GM18508 (cell line): ENCODE measurements around the gene DNAJB4.
"Not testable (repeated sequence)": the region's sequence is repeated elsewhere in the genome, so short reads cannot be mapped to it uniquely, and the experiment has no call there.

Experiments used
- ATAC-seq: cut with Tn5 transposase; IDR thresholded peaks from one replicate; pipeline ENCODE4 v1.9.1; 2021; ENCODE audit warnings: moderate number of reproducible peaks; ENCODE audit not compliant: insufficient read depth, unreplicated experiment

The DNAJB4 gene

DNA sequence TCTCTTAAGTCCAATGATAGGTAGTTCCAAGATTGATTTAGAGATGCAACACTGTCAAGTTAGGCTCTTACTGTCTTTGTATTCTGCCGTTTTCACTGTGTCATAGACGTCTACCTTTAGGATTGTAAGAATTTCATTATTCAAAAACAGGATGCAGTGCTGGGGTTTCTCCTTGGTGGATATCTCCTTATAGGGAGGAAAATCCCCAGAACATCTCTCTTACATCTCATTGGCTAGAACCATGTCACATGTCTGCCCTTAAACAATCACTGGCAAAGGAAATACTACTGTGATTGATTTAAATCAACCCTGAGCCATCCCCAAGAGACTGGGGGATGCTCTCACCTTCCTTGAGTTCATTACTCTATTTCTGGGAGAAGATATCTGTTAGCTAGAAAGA, 15.0 kb upstream of the DNAJB4 start:
- ATAC-seq = no peak

DNA sequence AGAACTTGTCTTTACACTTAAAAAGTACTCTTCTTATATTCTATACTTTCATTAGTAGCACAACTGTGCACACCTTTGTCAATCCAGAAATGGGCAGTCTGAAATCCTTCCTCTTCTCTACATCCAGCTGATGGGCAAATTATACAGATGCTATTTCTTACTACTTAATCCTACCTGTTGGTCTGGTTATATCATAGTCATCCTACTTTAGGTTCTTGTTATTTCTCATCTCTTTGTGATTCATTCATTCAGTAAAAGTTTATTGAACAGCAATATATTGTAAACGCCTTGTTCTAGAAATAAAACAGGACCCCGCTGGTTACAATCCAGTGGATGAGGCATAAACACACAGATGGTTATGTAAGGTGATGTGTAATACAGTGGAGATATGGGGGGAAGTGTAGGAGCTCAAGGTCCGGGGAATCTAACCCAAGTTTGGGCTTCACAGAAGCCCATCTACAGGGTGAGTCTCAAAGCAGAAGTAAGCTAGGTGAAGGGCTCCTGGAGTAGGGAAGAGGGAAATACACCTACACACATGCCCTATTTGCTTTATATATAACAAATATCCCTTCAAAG, 14.0 kb upstream of the DNAJB4 start:
- ATAC-seq = no peak

DNA sequence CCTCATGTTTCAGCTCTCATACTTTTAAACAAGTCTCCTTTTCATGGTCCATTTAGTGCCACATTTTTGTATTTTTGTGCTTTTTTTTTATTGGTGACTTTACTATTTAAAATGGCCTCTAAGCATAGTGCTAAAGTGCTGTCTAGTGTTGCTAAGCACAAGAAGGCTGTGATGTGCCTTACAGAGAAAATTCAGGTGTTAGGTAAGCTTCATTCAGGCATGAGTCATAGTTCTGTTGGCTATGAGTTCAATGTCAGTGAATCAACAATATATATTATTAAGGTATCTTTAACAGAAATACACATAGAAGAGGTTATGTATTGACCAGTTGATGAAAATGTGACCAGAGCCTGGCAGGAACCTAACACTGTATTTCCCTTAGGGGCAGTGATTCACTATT, 13.1 kb upstream of the DNAJB4 start:
- no peak for ATAC-seq

DNA sequence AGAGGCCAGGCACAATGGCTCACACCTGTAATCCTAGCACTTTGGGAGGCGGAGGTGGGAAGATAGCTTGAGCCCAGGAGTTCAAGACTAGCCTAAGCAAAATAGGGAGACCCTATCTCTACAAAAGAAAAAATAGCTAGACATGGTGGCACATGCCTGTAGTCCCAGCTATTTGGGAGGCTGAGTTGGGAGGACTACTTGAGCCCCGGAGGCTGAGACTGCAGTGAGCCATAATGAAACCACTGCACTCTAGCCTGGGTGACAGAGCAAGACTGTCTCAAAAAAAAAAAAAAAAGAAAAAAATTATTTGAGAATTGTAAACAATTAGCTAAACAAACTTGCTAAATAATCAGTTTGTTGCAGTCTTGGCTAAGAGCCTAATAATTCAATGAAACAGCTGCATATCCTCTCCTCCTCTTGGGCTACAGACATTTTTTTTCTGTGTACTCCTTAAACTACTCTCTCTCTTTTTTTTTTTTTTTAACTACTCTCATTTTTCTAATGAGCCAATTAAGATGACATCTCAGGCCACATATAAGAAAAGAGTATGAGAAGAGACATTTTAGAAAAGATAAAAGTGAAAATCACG, 10.5 kb upstream of the DNAJB4 start:
- no peak for ATAC-seq

DNA sequence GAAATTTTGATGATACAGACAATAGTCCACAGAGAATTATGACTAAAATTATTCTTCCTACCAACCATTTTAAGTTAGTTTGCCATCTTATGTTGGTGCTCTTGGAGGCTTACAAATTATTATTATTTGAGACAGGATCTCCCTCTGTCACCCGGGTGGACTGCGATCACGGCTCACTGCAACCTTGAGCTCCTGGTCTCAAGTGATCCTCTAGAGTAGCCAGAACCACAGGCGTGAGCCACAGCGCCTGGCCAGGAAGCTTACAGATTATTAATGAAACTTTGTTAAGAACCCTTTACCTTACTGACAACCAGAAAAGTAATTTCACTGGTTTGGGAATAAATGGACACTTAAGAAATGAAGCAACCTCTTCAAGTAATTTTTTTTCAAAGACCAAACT, 8.0 kb upstream of the DNAJB4 start:
- ATAC-seq = no peak

DNA sequence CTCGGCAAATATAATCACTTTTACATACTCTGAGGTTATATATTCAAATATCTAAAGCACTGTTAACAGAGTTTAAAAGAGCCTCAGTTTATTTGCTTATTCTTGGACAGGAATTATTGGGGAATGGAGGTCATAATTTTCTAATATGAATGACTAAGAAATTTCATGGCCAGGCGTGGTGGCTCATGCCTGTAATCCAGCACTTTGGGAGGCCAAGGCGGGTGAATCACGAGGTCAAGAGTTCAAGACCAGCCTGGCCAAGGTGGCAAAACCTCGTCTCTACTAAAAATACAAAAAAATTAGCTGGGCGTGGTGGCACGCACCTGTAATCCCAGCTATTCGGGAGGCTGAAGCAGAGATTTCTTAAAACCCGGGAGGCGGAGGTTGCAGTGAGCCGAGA, 4.2 kb upstream of the DNAJB4 start:
- ATAC-seq = not testable (repeated sequence)

DNA sequence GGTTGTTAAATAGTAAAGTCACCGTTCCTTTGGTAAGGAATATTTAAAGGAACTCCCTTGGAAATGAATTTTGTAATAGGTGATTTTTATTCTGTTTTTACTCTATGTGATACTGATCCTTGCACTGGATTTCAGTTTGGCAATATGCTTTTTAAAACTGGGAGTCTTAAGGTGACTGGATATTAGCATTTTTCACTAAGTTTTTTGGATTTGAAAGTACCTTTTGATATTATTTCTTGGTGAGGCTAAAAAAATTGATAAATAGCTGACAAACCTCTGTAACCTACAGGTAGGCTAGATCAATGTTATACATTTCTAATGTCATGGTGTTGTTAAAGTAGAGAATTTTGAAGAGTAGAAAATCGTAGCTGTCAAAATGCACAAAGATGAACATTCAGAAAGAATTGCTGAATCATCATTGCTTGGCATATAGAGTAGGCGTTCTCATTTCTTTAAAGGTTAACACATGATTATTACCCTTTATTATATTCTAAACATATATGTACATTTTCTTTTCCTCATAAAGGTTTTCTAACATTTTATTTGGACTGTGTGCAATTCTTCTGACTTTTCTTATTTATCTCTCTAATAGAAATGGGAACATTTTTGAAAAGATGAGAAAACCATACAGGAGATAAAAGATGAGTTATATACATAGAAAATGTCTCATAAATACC, 1.5 kb upstream of the DNAJB4 start:
- no peak for ATAC-seq

DNA sequence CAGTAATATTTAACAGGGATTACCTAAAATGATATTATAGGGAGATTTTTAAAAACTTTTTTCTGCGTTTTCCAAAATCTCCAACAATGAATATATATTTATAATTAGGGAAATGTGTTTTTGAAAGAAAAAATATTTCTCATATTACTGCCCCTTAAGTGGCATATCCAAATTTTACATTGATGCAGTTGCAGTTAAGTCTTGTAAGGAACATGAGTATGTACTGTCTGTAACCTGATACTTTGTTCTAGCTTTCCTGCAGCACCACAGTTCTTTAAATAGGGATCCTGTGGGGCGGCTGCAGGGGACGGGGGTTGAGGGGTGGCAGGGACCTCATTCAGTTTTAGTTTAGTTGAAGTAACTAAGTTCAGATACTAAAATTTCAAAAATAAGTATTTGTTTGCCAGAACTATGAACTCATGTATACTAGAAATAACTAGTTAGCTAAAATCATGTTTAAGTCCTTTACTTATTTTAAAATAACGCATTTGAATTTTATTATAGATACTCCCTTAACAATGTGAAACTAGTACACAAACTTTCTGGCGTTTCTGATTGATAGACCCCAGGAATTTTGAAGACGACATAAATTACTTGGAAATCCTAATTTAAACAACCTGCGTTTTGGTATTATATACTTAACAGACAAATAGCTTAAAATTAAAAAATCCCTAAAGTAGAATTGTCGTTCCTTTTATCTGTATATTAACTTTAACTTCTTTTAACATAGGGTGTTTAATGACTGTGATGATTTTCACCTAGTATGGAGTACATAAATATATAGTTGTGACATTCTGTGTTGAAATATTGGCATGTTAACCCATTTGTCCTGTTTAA, 639 bp upstream of the DNAJB4 start:
- ATAC-seq = peak; percentile 29

DNA sequence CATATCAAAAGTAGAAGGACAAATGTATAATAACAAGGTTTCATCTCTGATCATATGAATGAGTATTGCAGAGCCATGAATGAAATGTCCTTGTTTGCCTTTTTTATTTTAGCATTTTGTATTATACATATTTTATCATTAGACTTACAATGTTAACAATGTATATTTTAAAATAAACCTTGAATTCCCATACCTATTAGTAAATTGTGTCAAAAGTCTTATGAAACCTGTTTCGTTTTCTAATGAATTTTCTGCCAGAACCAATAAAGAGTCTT, 646 bp downstream of the DNAJB4 start:
- ATAC-seq = no peak

DNA sequence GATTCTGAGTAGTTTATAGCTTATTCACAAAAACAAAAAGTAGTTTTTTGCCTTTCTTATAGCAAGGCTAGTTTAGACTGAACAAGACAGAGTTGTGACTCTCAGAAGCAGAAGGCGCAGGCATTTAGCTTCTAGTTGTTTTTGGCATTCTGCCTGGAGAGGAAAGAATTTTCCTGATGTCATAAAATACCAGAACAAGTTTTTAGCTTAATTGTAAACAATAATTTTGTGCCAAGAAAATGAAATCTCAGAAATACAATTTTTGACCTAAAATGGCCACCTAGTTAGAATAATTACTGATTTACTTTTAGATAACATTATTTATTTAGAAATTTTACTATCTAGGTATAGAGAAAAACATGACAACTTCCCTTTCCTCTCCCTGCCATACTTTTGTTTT, 1.0 kb downstream of the DNAJB4 start:
- no peak for ATAC-seq

DNA sequence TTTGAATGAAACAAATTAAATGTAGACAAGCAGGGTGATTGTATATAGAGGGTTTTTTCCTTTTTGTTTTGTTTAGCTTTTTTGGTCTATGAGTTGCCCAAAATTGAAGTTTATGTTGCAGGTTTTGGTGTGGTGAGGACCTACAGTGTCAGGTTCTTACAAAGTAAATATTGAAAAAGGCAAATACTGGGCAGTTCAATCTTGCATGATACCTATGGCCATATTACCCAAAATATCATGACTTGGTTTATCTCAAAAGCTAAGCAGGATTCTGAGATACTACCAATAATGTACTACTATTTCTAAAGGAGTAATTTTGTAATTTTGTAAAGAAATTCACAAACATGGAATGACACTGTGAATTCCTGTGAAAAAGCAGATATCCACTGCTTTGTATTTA, 1.8 kb downstream of the DNAJB4 start:
- ATAC-seq = no peak

DNA sequence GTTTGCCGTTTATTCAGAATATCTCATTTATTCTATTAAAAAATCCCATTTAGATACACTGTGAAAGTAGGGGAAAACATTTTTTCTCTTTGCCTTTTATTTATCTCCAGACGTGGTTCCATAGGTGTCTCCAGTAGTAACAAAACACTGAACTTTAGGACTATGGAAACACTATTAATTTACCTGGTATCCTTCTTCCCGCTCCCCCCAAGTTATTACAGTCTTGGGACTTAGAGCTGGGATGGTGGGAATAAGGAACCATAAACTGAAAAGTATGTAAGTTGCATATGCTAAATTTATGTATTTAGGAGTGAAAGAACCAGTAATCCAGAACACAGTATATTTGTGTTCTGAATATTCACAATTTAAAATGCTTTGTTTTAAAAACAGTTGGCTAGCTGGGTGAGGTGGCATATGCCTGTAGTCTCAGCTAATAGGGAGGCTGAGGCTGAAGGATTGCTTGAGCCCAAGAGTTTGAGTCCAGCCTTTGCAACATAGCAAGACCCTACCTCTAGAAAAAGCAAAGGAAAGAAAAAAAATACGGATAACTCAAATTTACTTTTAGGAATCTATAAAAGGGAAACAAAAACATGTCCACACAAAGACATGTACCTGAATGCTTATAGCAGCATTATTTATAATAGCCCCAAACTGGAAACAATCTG, 3.1 kb downstream of the DNAJB4 start:
- ATAC-seq = no peak

DNA sequence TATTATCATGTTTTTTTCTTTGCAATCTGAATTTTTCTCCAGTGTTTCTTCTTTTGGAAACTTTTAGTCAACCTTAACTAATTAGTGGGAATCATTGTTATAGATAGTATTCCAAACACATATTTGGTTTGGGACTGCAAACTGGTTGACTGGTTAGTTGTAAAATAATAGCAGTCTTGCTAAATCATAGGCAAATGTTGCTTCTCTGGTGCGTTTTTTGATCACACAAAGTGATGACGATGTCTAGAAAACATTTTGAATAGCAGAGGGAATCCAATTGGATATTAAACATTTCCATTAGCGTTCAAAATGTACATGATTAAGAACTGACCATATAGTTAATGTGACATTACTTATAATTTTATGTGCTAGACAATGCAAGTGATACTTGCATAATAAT, 4.5 kb downstream of the DNAJB4 start:
- ATAC-seq = no peak

DNA sequence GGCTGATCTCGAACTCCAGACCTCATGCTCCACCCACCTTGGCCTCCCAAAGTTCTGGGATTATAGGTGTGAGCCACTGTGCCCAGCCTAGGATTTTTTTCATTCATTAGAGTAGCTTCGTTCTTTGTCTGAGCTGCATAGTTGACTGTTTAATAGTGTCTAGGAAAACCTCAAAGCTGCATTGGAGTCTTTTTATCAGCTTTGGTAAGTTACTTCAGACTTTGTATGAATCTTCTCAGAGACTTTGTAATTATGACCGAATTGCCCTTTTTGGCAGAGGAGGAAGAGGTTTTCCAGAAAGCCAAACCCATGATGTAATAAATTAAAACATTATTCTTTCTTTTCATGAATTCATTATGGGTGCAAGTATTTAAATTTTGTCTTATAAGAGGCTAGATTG, 5.1 kb downstream of the DNAJB4 start:
- no peak for ATAC-seq

DNA sequence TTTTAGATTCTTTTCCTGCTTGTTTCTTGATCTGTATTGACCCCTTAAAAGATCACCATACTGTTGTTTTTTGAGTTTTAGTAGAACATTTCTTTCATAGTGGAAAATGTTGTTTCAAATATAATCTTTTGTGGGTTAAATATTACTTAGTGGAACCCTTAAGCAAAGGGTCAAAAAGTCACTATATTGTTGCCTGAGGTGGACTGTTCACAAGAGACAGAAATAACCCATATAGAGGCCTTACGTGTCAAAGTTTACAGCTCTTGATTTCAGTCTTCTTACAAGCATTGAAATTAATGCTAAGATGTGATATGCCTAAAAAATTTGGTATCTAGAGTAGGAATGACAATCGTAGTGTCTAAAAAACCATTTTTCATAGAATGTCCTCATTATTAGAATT, 6.3 kb downstream of the DNAJB4 start:
- ATAC-seq = no peak

DNA sequence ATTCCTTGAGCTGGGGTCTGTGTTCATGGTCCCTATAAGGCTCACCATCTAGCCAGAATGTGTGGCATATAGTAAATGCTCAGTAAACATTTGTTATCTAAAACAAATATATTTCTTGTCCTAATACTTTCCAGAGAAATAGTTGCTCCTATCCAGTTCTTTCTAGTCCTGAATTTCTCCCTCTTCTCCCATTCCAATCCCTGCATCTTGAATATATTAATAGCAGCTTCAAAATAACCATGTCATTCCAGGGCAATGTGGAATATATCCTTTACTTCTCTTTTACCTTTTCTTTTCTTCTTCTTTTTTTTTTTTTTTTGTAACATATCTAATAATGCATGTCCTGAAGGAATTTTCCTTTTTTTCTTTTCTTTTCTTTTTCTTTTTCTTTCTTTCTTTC, 10.4 kb downstream of the DNAJB4 start:
- ATAC-seq = no peak

DNA sequence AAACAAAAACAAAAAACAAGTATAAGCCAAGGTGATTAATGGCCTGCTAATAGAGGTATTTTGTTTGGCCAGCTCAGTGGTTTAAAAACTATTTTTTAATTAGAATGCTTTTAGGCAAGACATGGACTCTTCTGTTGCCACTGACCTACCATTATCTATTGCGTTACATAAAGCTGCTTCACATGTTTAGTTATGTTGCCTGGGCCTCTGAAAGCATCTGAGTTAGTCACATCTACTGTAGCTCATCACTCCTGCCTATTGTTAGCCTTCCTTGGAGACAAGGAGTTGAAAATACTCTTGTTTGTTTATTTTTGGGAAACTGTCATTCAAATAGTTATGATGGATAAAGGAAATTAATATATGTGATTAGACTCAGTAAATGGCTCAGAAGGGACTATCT, 14.3 kb downstream of the DNAJB4 start:
- ATAC-seq = no peak

DNA sequence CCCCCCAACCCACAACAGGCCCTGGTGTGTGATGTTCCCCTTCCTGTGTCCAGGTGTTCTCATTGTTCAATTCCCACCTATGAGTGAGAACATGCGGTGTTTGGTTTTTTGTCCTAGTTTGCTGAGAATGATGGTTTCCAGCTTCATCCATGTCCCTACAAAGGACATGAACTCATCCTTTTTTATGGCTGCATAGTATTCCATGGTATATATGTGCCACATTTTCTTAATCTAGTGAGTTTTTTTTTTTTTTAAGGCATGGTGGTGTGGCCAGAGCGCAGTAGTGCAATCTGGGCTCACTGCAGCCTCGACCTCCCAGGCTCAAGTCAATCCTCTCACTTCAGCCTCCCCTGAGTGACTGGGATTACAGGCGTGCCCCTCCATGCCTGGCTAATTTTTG, 16.4 kb downstream of the DNAJB4 start:
- not testable (repeated sequence) for ATAC-seq

DNA sequence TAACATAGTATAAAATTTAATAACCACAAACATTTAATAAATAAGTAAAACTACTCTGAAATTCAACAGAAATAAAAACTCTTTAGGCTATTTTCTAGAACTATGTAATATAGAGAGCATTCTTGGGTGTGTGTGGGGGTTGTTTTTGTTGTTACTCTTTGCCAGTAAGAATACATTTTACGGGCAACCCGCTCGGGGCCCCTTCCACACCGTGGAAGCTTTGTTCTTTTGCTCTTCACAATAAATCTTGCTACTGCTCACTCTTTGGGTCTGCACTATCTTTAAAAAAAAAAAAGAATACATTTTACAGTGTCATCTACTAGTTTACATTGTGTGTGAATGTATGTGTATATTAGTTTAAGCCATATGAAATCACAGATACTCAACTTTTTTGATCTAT, 25.1 kb downstream of the DNAJB4 start:
- ATAC-seq = no peak

DNA sequence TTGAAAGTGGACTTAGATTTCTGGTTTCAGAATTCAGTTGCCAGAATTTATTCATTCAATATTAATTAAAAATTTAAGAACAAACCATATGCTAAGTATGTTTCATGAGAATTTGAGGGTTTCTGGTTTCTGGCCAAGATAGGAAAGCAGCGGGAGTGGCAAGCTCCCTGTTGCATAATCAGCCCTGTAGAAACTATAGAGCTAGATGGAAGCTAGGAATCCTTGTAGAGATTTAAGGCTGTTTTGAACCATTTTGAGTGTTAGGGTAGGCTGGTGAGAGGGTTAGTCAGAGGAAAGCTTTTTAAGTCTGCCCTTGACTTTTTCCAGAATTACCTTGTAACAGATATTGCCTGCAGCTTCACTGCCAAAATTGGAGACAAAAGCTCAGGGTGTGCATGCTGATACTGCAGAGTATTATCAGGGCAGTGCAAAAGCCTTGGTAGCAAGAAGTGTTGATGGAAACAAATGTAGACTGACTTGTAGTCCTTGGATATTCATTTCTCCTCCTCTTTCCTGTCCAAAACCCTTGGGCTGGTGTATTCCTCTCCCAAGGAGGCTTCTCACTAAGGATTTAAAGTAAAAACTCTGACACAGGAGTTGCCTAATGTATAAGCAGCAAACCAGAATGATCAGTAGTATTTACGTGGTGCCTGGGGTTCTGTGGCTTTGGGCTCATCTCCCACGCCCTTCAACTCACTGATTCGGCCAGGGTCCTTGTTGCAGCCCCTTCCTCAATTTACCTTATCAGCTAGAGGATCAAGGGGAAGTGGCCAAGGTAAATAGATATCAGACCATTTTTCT, 28.5 kb downstream of the DNAJB4 start:
- no peak for ATAC-seq
